ENCODE results near the gene OR11H12.
"Not testable (repeated sequence)": the region's sequence is repeated elsewhere in the genome, so short reads cannot be mapped to it uniquely, and the experiment has no call there.

Gene OR11H12

DNA sequence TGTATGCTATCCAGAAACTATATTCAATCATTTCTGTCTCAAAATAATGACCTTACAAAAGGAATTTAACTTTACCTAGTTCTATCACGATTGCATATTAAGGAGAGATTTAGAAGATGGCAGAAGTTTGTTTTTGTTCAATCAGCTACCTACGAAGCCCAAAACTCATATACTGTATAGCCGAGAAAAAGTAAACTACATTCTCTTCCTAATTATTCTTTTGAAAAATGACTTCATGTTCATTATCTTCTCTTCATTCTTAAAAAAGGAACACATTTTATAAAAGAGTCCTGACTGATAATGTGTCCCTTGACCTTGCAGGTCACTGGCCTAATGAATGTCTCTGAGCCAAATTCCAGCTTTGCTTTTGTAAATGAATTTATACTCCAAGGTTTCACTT lies at the start of gene OR11H12:
TSS of gene OR11H12 (plus strand) at position 301 of the 400 bp plus-strand sequence. CDS start at position 301, 0 bp downstream.
- ATAC-seq, H3K4me3 Mint-ChIP-seq, H3K4me1 Mint-ChIP-seq, H3K27me3 Mint-ChIP-seq, H3K27ac Mint-ChIP-seq, H3K36me3 Mint-ChIP-seq, H3K9me3 Mint-ChIP-seq: not testable (repeated sequence)

DNA sequence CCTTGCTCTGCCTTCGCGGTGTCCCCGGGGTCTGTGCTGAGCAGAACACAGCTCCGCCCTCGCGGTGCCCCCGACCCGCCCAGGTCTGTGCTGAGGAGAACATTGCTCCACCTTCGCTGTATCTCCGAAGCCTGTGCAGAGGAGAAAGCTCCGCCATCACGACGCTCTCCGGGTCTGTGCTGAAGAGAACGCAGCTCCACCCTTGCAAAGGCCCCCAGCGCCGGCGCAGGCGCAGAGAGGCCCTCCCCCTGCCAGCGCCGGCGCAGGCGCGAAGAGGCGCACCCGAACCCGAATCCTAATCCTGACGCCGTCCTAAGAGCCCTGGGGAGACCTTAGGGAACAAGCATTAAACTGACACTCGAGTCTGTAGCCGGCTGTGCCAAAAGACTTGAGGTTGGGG lies 18.0 kb upstream of the OR11H12 start:
- not testable (repeated sequence) for H3K27me3 Mint-ChIP-seq, H3K27ac Mint-ChIP-seq, H3K4me3 Mint-ChIP-seq, ATAC-seq, H3K36me3 Mint-ChIP-seq, H3K9me3 Mint-ChIP-seq, H3K4me1 Mint-ChIP-seq

- not testable (repeated sequence) for H3K27ac Mint-ChIP-seq, H3K9me3 Mint-ChIP-seq, H3K4me1 Mint-ChIP-seq, H3K4me3 Mint-ChIP-seq, H3K27me3 Mint-ChIP-seq, H3K36me3 Mint-ChIP-seq
- peak; percentile 16 for ATAC-seq
Measured at GRCh38 chr14:18626610-18627213, 25.8 kb downstream of the OR11H12 start.

- not testable (repeated sequence) for H3K27me3 Mint-ChIP-seq, ATAC-seq, H3K4me3 Mint-ChIP-seq, H3K9me3 Mint-ChIP-seq, H3K36me3 Mint-ChIP-seq, H3K4me1 Mint-ChIP-seq, H3K27ac Mint-ChIP-seq
Measured at GRCh38 chr14:18636066-18636465, 35.1 kb downstream of the OR11H12 start.

DNA sequence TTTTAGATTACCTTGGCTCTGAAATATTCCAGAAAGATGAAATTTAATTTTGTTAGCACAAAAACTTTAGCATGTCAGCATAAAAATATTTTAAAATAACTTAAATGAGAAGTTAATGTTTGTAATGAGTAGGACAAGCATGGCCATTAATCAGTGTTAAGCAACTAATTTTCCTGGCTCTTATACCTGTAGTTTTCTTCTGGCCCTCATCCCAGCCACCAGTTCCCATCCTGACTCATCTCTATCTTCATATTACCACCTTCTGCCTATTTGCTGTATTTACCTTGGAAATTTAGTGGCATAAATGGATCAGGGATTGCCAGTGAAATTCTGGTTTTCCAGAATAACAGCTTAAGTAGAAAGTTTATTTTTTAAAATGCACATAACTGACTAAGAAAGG lies 37.1 kb downstream of the OR11H12 start:
- H3K9me3 Mint-ChIP-seq, H3K36me3 Mint-ChIP-seq, H3K4me3 Mint-ChIP-seq, ATAC-seq, H3K27me3 Mint-ChIP-seq, H3K27ac Mint-ChIP-seq, H3K4me1 Mint-ChIP-seq: not testable (repeated sequence)

GRCh38 chr14:18638785-18639184 lies 37.9 kb downstream of the OR11H12 start:
- H3K9me3 Mint-ChIP-seq, H3K4me1 Mint-ChIP-seq, H3K27ac Mint-ChIP-seq, H3K4me3 Mint-ChIP-seq, H3K36me3 Mint-ChIP-seq, H3K27me3 Mint-ChIP-seq, ATAC-seq: not testable (repeated sequence)

- not testable (repeated sequence) for H3K4me3 Mint-ChIP-seq, H3K36me3 Mint-ChIP-seq, H3K9me3 Mint-ChIP-seq, H3K27ac Mint-ChIP-seq, ATAC-seq, H3K4me1 Mint-ChIP-seq, H3K27me3 Mint-ChIP-seq
Measured at GRCh38 chr14:18646075-18646730, 45.3 kb downstream of the OR11H12 start.

Measured in stimulated activated memory B cell treated with anti-CD40 and anti-IgM and Interleukin-4, amounts not matched to agents 10 μg/mL and 1 μg/mL and 100 μg/mL, for 72 hours (primary cell).